ENCODE data around the gene WNT9B.

WNT9B gene

DNA sequence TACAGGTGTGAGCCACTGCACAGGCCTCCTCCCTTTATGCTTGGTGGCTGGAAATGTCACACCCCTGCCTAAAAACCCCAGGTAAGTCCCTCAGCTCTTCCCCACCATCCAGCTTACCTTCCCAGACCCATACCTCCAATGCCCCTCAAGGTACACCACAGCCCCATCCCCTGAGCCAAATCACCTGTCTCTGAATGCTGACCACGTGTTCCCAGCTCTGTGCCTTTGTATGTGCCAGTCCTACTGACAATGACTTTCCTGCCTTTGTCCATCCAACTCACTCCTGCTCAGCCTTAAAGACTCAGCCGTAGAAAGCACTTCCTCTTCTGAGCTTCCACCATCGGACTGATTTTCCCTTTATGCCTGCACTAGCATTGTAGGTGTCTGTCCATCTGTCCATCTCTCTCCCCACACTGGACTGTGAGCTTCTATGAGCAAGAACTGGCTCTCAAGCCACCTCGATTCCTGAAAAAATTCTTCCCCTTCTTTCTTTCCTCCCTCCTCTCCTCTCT is 40.9 kb downstream of the WNT9B start:
- Mint-ChIP-seq H3K9me3 (no peaks in the 10 kb centered on the region), H3K4me1 (no peaks in the 10 kb centered on the region), H3K27ac (no peak overlapping the region), H3K27me3 (peaks cover 10% of the 10 kb centered on the region), H3K4me3 (no peak overlapping the region), H3K36me3 (ENCODE audit: low read depth) (no peaks in the 10 kb centered on the region)
- no peak for DNase-seq
- no peak for ATAC-seq

DNA sequence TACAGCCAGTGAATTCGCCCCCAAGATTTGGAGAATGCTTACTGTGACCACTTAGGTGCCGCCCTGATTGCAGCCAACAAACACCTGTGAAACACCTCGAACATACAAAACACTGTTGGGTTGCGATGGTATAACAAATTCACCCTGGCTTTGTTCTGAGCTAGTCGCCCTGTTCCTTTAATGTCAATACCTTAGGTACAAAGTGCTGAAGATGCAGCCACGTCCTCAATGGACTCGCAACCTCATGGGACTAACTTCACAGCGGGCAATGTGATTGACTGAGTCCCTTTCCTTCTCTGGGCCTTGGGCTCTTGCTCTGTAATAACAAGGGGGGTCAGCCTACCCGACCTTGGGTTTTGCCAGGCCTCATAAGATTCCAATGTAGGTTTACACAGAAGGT is 42.6 kb downstream of the WNT9B start:
- Mint-ChIP-seq H3K27me3 (peaks cover 10% of the 10 kb centered on the region), H3K27ac (no peak overlapping the region), H3K36me3 (ENCODE audit: low read depth) (no peaks in the 10 kb centered on the region), H3K4me1 (no peaks in the 10 kb centered on the region), H3K9me3 (peaks cover 3% of the 10 kb centered on the region), H3K4me3 (no peak overlapping the region)
- no peak for DNase-seq
- no peak for ATAC-seq

DNA sequence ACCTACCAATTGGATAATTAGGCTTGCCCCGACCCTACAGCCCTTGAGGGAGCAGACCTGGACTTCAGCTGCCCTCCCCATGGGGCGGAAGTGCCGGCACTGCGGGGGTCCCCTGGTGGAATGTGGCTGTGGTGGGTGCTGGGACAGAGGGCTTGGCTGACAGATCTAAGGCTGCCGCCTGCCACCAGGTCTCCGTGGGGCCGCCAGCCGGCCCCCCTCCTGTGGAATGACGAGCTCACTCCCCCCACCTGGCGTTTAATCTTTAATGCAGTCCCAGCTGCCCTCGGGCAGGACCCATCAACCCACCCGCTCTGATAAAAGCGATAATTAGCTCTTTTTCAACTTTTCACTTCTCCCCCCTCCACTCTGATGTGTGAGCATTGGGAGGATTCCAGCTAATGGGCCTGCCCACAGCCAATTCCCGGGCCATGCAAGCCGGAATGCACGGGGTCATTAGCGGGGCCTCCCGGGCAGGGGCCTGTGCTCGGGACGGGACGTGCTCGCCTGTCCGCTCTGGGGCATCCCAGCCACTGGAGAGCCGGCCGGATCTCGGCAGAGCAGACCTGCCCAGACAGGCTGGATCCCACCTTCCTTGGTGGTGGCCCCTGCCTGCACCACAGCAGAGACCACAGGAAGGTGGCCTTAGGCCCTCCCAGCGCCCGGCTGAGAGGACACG is 43.2 kb downstream of the WNT9B start:
- H3K27ac Mint-ChIP-seq = no peak overlapping the region
- no peaks in the 10 kb centered on the region for H3K4me1 Mint-ChIP-seq
- H3K36me3 Mint-ChIP-seq (ENCODE audit: low read depth) = no peaks in the 10 kb centered on the region
- DNase-seq (no peak), ATAC-seq (no peak)
- no peak overlapping the region for H3K4me3 Mint-ChIP-seq
- peaks cover 10% of the 10 kb centered on the region for H3K27me3 Mint-ChIP-seq
- H3K9me3 Mint-ChIP-seq = peaks cover 3% of the 10 kb centered on the region

DNA sequence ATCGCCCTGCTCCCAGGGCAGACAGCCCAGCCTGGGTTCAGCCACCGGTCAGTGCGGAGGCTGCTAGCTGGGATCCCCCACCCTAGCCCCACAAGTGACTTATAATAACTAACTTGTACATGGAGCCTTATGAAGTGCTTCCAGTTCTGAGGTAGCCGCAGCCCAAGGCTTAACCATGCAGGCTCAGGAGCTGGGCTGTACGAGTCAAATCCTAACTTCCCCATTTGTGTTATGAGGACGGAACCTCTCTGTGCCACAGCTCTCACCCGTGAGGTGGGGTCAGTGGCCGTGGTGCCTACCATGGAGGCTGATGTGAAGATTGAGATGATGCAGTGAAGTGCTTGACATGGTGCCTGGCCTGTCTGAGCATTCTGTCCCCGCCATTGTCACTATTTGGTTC is 43.8 kb downstream of the WNT9B start:
- Mint-ChIP-seq H3K4me1 (no peaks in the 10 kb centered on the region), H3K27me3 (peaks cover 10% of the 10 kb centered on the region)
- ATAC-seq = no peak

DNA sequence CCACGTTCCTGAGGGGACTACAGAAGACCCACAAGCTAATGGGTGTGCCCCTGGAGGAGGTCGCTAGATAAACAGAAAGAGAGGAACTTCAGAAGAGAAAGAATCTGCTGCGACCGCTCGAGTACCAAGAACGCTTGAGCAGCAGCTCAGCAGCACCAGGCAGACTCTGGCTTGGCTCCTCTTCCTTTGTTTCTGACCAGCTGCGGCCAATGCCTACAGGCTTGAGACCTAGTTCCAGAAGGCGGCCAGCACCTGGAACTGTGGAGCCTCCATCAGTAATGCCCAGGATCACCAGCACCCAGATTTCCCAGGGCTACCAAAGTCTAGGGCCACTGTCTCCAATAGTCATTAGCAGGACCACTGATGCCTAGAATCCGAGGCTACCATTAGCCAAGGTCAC is 45.6 kb downstream of the WNT9B start:
- ATAC-seq (no peak), DNase-seq (no peak)
- no peaks in the 10 kb centered on the region for H3K4me1 Mint-ChIP-seq
- H3K27ac Mint-ChIP-seq = no peak overlapping the region
- no peaks in the 10 kb centered on the region for H3K36me3 Mint-ChIP-seq (ENCODE audit: low read depth)
- no peak overlapping the region for H3K4me3 Mint-ChIP-seq
- peaks cover 3% of the 10 kb centered on the region for H3K9me3 Mint-ChIP-seq
- peaks cover 7% of the 10 kb centered on the region for H3K27me3 Mint-ChIP-seq

More for the DNA sequence above, 43.8 kb downstream of the WNT9B start:
- Mint-ChIP-seq H3K9me3 (peaks cover 3% of the 10 kb centered on the region), H3K27ac (no peak overlapping the region), H3K36me3 (ENCODE audit: low read depth) (no peaks in the 10 kb centered on the region), H3K4me3 (no peak overlapping the region)
- DNase-seq = no peak

DNA sequence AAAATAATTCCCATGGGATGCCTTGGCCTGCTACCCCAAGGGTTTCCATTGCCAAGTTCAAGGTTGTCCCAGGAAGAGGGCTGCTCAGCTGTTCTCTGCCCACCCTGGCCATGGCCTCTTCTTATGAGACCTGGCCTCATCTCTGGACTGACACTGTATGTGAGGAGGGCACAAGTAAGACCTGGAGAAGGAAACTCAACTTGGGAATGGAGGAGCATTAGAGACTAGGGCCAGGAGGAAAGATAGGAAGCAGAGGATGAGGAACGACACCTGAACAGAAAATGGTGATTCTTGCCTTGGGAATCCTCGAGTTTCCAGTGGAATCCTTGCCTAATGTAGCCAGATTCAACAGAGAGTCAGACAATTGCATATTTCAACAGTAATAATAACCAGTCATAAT is 47.0 kb downstream of the WNT9B start:
- H3K9me3 Mint-ChIP-seq = peaks cover 3% of the 10 kb centered on the region
- H3K4me3 Mint-ChIP-seq = no peak overlapping the region
- H3K27ac Mint-ChIP-seq = no peak overlapping the region
- ATAC-seq = no peak
- H3K27me3 Mint-ChIP-seq = peaks cover 4% of the 10 kb centered on the region
- no peaks in the 10 kb centered on the region for H3K4me1 Mint-ChIP-seq
- DNase-seq = no peak
- H3K36me3 Mint-ChIP-seq (ENCODE audit: low read depth) = no peaks in the 10 kb centered on the region

DNA sequence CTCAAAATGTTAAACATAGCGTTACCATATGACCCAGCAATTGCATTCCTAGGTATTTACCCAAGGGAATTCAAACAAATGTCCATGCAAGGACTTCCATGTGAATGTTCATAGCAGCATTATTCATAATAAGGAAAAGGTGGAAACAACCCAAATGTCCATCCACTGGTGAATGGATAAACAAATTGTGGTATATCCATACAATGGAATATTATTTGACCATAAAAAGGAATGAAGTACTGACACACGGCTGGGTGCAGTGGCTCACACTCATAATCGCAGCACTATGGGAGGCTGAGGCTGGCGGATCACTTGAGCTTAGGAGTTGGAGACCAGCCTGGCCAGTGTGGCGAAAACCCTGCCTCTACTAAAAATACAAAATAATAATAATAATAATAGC is 47.5 kb downstream of the WNT9B start:
- H3K4me3 Mint-ChIP-seq = no peak overlapping the region
- H3K27me3 Mint-ChIP-seq = peaks cover 4% of the 10 kb centered on the region
- ATAC-seq (no peak), DNase-seq (no peak)
- H3K27ac Mint-ChIP-seq = no peak overlapping the region
- no peaks in the 10 kb centered on the region for H3K4me1 Mint-ChIP-seq
- no peaks in the 10 kb centered on the region for H3K36me3 Mint-ChIP-seq (ENCODE audit: low read depth)
- H3K9me3 Mint-ChIP-seq = peaks cover 3% of the 10 kb centered on the region

DNA sequence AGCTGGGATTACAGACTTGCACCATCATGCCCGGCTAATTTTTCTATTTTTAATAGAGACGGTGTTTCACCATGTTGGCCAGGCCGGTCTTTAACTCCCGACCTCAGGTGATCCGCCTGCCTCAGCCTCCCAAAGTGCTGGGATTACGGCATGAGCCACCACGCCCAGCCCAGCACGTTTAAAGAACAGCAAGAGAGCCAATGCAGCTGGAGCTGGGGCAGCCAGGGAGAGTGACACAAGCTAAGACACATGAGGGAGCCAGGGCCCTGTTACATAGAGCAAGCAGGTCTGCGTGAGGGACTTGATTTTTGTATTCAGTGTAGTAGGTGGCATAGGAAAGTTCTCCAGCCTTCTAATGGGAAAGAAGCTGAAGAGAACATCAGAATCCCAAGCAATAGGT is 49.9 kb downstream of the WNT9B start:
- ATAC-seq = no peak
- H3K9me3 Mint-ChIP-seq = peaks cover 3% of the 10 kb centered on the region

DNA sequence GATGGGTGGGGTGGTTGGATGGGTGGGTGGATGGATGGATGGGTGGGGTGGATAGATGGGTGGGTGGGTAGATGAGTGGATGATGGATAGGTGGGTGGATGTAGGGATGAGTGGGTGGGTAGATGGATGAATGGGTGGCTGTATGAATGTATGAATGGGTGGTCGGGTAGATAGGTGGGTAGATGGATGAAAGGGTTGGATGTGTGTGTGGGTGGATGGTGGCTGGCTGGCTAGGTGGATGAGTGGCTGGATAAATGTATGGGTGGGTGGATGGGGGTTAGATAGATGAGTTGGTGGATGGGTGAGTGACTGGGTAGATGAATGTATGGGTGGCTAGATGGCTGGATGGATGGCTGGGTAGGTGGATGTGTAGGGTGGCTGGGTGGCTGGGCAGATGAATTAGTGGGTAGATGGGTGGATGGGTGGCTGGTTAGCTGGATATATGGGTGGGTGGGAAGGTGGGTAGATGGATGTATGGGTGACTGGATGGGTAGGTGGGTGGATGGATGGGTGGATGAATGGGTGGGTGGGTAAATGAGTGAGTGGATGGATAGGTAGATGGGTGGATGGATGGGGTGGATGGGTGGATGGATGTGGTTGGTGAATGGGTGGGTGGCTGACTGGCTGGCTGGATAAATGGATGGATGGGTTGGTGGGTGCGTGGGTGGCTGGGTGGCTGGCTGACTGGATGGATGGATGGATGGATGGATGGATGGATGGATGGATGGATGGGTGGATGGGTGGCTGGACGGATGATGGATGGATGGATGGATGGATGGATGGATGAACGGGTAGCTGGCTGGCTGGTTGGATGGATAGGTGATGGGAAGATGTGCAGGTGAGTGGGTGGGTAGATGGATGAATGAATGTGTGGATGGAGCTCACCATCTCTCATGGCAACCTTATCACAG is 52.6 kb downstream of the WNT9B start:
- no peak overlapping the region for H3K27ac Mint-ChIP-seq
- no peak overlapping the region for H3K4me3 Mint-ChIP-seq
- no peak for DNase-seq

More for the DNA sequence above, 49.9 kb downstream of the WNT9B start:
- H3K4me1 Mint-ChIP-seq = peaks cover 3% of the 10 kb centered on the region
- no peaks in the 10 kb centered on the region for H3K36me3 Mint-ChIP-seq (ENCODE audit: low read depth)
- peaks cover 9% of the 10 kb centered on the region for H3K27me3 Mint-ChIP-seq
- no peak overlapping the region for H3K27ac Mint-ChIP-seq
- DNase-seq = no peak
- H3K4me3 Mint-ChIP-seq = no peak overlapping the region

DNA sequence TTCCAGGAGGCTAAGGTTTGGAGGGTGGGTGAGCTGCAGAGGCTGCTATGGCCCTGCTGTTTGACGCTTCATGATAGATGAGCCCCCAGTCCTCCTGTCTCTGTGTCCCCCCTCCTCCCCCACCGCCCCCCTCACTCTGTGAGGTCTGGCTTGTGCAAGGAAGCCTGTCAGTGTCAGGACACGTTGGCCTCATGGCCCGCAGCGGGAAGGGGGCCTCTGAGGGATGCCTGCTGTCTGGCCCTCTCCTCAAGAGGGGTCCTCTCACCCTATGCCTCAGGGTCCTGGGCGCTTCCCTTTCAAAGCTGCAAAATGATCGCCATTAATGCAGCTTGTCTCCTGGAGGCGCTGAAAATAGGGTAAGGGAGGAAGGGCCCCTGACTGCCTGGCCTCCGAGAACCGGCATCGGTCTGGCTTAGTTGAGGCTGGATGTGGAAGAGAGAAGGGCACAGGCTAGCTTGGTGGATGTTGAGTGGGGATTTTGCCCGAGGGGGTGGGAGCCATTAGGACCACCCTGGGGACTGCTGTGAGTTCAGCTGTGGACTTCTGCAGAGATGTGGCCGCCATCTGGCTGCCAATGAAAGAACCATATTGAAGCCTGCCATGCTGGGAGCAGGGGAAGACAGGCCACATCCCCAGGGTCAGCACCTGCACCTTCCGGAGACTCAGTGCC is 56.8 kb downstream of the WNT9B start:
- peaks cover 6% of the 10 kb centered on the region for H3K27me3 Mint-ChIP-seq

More for the DNA sequence above, 52.6 kb downstream of the WNT9B start:
- ATAC-seq = no peak
- Mint-ChIP-seq H3K4me1 (peaks cover 3% of the 10 kb centered on the region), H3K36me3 (ENCODE audit: low read depth) (no peaks in the 10 kb centered on the region), H3K27me3 (peaks cover 9% of the 10 kb centered on the region), H3K9me3 (no peaks in the 10 kb centered on the region)

DNA sequence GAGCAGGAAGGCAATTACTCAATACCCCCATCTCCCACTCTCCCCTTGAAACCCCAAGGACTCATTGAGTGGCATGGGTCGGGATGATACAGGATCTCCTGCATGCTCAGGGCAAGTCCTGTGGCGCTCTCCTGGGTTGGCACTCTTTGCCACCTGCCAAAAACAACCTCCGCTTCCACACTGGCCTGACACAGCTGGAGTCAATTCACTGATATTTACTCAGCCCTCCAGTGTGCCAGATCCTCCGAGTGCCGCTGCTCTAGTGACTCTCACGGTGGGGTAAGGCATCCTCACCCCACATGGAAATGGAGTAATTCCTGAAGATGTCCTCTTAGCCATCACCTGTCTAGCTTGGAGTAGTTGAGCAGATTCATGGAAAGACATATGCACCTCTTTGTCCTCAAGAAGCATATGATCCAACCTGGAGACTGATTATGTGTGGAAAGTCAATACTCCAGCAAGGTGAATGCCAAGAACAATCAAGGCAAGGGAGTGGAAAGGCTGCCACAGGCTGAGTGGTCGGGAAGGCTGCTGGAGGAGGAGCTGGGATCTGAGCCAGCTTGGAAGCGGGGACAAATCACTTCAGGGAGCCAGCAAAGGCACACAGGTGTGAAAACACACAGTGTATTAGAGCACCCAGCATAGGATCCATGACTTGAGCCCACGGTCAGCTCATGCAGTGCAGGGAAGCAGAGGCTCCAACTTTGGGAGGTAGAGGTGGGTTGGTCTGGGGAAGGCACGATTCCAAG is 59.0 kb downstream of the WNT9B start:
- DNase-seq (no peak), ATAC-seq (no peak)
- Mint-ChIP-seq H3K4me1 (peaks cover 3% of the 10 kb centered on the region), H3K4me3 (no peak overlapping the region), H3K27ac (no peak overlapping the region), H3K27me3 (peaks cover 5% of the 10 kb centered on the region), H3K9me3 (no peaks in the 10 kb centered on the region), H3K36me3 (ENCODE audit: low read depth) (no peaks in the 10 kb centered on the region)

More for the DNA sequence above, 56.8 kb downstream of the WNT9B start:
- no peak for DNase-seq
- H3K9me3 Mint-ChIP-seq = no peaks in the 10 kb centered on the region
- H3K27ac Mint-ChIP-seq = no peak overlapping the region
- H3K36me3 Mint-ChIP-seq (ENCODE audit: low read depth) = no peaks in the 10 kb centered on the region
- no peak overlapping the region for H3K4me3 Mint-ChIP-seq
- H3K4me1 Mint-ChIP-seq = peaks cover 3% of the 10 kb centered on the region
- no peak for ATAC-seq

DNA sequence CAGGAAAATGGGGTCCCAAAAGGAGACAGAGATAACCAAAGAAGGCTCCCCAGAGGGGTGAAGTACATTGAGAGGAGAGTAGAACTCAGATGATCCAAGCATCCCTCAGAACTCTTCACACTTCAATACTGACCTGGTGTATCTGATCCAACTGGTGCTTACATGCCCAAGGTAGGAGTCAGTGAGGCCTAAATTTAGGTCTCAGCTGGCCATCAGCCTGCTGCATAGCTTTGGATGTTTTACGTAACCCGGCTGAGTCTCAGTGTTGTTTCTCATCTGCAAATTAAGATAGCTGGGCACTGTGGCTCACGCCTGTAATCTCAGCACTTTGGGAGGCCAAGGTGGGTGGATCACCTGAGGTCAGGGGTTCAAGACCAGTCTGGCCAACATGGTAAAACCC is 59.9 kb downstream of the WNT9B start:
- H3K36me3 Mint-ChIP-seq (ENCODE audit: low read depth) = no peaks in the 10 kb centered on the region
- H3K4me1 Mint-ChIP-seq = no peaks in the 10 kb centered on the region
- no peak overlapping the region for H3K4me3 Mint-ChIP-seq
- H3K27ac Mint-ChIP-seq = no peak overlapping the region
- no peaks in the 10 kb centered on the region for H3K9me3 Mint-ChIP-seq
- peaks cover 2% of the 10 kb centered on the region for H3K27me3 Mint-ChIP-seq
- DNase-seq = no peak
- no peak for ATAC-seq

DNA sequence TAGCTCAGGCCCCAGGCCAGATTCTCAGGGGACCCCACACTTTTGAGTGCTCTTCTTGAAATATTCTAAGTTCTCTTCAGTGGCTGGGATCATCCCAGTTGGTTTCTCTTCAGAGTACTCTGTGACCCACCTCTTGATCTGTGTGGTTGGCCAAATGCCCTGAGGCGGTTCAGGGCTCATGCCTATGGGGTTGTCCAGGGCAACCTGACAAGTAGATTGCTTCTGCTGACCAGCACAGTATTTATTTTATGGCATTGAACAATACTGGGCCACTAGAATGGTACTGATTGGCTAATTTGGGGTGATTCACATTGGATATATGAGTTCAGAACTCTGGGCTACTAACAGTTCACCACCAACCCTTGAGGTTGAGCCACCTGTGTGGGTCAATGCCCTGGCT is 64.2 kb downstream of the WNT9B start:
- Mint-ChIP-seq H3K27ac (no peak overlapping the region), H3K27me3 (no peaks in the 10 kb centered on the region), H3K36me3 (ENCODE audit: low read depth) (no peaks in the 10 kb centered on the region), H3K9me3 (peaks cover 4% of the 10 kb centered on the region), H3K4me3 (no peak overlapping the region), H3K4me1 (no peaks in the 10 kb centered on the region)
- ATAC-seq (no peak), DNase-seq (no peak)

DNA sequence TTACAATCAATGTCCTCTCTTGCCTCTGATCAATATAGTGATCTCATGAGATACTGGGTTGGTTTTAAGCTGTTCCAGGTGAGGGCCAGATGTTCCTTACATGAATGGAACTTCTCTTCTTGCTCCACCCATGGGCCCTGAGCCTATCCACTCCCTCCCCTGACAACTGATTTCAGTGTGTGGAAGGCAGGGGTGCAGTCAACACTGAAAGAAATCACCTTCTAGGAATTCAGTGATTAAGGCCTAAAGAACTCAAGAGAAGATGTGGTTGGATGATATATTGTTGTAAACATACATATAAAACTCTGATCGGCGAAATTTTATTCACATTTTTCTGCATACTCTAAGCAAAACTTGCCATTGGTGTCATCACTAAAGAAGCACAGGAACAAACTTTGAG is 64.8 kb downstream of the WNT9B start:
- H3K27ac Mint-ChIP-seq = no peak overlapping the region
- no peaks in the 10 kb centered on the region for H3K36me3 Mint-ChIP-seq (ENCODE audit: low read depth)
- ATAC-seq = no peak
- no peak overlapping the region for H3K4me3 Mint-ChIP-seq
- peaks cover 4% of the 10 kb centered on the region for H3K9me3 Mint-ChIP-seq
- no peaks in the 10 kb centered on the region for H3K4me1 Mint-ChIP-seq
- H3K27me3 Mint-ChIP-seq = no peaks in the 10 kb centered on the region
- no peak for DNase-seq

Data from activated naive CD8-positive, alpha-beta T cell treated with anti-CD3 and anti-CD28 coated beads, Interleukin-2, amount 50 U/mL, for 24 hours (primary cell).